ENCODE results near the gene YPEL1.

DNA sequence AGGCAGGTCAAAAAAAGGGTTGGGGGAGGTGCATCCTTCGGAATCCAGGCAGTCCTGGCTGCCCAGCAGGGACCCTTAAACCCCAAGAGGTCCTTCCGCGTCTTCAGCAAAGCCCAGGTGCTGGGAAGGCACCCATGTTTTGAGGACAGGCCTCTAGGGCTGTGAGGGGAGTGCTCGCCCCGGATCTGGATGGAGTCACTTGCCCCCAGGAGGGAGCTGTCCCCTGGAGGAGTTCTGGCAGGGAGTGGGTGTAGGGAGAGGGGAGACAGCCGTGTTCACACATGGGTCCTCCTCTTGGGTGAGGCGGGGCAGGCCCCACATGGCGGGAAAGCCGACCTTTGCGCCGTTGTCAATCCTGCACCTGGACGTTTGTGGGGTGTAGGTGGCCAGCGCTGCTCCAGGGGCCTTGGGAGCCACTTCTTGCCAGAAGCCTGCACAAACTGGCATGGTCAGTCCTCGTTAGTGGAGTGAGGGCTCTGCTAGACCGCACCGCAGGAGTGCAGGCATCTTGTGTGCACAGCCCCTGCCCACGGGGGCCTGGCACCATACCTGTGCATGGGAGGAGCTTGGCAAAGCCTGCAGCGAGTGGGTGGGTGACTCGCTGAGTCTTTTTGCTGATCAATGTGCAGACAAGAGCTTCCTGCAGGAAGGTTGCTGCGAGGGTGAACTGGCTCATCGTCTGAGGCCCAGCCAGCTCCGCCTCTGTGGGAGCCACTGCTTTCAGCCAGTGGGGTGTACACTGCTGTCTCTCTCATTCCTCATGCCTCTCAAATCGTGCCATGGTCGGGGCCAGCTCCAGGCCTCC lies 53.8 kb downstream of the YPEL1 start:
- TF ChIP-seq, protein P1, sequence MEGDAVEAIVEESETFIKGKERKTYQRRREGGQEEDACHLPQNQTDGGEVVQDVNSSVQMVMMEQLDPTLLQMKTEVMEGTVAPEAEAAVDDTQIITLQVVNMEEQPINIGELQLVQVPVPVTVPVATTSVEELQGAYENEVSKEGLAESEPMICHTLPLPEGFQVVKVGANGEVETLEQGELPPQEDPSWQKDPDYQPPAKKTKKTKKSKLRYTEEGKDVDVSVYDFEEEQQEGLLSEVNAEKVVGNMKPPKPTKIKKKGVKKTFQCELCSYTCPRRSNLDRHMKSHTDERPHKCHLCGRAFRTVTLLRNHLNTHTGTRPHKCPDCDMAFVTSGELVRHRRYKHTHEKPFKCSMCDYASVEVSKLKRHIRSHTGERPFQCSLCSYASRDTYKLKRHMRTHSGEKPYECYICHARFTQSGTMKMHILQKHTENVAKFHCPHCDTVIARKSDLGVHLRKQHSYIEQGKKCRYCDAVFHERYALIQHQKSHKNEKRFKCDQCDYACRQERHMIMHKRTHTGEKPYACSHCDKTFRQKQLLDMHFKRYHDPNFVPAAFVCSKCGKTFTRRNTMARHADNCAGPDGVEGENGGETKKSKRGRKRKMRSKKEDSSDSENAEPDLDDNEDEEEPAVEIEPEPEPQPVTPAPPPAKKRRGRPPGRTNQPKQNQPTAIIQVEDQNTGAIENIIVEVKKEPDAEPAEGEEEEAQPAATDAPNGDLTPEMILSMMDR (IDR thresholded peaks at IDR 0.05 in 2 of 3, conservative IDR thresholded peaks at IDR 0.05 in 1 of 3; ENCODE audit: borderline replicate concordance in 1 of 3, insufficient read depth in 1 of 3, low read depth in 2 of 3, low read length in 2 of 3), result no peak
- no peak for TF ChIP-seq POLR2A (IDR thresholded peaks at IDR 0.05; ENCODE audit: borderline replicate concordance, extremely low read depth, insufficient read depth, insufficient read length)
- TF ChIP-seq EZH2 (IDR thresholded peaks at IDR 0.05), result no peak
- no peak for TF ChIP-seq JUND (IDR thresholded peaks at IDR 0.05)
- TF ChIP-seq CBX3 (IDR thresholded peaks at IDR 0.05; ENCODE audit: low read depth), result no peak
- no peak for TF ChIP-seq REST (IDR thresholded peaks at IDR 0.05; ENCODE audit: low read depth)
- TF ChIP-seq MAX (IDR thresholded peaks at IDR 0.05), result no peak
- TF ChIP-seq EZH2phosphoT487 (IDR thresholded peaks at IDR 0.05; ENCODE audit: borderline replicate concordance), result no peak
- TF ChIP-seq, protein P2, sequence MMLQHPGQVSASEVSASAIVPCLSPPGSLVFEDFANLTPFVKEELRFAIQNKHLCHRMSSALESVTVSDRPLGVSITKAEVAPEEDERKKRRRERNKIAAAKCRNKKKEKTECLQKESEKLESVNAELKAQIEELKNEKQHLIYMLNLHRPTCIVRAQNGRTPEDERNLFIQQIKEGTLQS (IDR thresholded peaks at IDR 0.05), result no peak
- TF ChIP-seq SP1 (IDR thresholded peaks at IDR 0.05; ENCODE audit: low read depth), result no peak
- no peak for TF ChIP-seq FOSL1 (IDR thresholded peaks at IDR 0.05; ENCODE audit: low read depth)
- TF ChIP-seq RAD21 (IDR thresholded peaks at IDR 0.05; ENCODE audit: low read depth), result no peak
